AG20443 (cell line): ENCODE measurements around the gene UBE3B.
"Not testable (repeated sequence)": the region's sequence is repeated elsewhere in the genome, so short reads cannot be mapped to it uniquely, and the experiment has no call there.

Experiments
- DNase-seq: peaks from one replicate; pipeline ENCODE4 v3.0.0; 2012; ENCODE audit warnings: low spot score, mixed read lengths

UBE3B gene, protein sequence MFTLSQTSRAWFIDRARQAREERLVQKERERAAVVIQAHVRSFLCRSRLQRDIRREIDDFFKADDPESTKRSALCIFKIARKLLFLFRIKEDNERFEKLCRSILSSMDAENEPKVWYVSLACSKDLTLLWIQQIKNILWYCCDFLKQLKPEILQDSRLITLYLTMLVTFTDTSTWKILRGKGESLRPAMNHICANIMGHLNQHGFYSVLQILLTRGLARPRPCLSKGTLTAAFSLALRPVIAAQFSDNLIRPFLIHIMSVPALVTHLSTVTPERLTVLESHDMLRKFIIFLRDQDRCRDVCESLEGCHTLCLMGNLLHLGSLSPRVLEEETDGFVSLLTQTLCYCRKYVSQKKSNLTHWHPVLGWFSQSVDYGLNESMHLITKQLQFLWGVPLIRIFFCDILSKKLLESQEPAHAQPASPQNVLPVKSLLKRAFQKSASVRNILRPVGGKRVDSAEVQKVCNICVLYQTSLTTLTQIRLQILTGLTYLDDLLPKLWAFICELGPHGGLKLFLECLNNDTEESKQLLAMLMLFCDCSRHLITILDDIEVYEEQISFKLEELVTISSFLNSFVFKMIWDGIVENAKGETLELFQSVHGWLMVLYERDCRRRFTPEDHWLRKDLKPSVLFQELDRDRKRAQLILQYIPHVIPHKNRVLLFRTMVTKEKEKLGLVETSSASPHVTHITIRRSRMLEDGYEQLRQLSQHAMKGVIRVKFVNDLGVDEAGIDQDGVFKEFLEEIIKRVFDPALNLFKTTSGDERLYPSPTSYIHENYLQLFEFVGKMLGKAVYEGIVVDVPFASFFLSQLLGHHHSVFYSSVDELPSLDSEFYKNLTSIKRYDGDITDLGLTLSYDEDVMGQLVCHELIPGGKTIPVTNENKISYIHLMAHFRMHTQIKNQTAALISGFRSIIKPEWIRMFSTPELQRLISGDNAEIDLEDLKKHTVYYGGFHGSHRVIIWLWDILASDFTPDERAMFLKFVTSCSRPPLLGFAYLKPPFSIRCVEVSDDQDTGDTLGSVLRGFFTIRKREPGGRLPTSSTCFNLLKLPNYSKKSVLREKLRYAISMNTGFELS

DNA sequence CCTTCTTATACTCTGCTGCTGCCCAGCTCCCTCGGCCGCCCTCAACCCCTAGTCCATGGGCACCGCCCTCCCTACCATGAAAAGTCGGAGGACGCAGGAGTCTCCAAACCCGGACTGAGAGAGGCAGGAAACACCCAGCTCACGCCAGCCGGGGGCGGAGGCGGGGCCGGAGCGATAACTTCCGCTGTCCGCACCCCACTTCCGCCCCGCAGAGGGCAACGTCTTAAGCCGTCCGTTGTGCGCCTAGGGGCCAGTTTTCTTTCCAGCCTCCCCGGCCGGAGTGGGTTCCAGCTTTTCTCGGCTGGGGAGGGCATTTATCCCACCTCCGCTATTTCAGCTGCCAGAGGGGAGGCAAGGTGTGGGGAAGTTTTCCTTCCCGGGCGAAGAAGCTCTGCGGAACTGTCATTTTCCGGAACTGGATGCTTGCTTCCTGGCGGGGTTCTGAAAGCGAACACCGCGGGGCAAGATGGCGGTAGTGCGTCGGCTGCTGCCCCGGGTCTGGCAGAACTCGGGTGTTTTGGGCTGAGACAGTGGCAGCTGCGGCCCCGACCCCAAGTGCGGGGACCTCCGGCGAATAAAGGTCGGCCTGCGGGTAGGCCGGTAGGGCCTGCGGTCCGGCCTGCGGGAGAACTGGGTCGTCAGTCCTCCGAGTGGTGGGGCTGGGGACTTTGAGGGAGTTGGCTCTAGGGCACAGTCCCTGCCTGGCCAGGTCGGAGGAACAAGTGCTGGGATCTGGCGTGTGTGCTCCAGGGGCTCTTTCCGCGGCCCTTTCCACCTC lies at the start of gene UBE3B, which contains the start of gene KCTD10:
TSS of gene UBE3B (plus strand) at position 450 of the 778 bp plus-strand sequence. CDS start 5,918 bp downstream, outside the sequence.
TSS of gene KCTD10 (minus strand) at position 116 of the 778 bp plus-strand sequence. CDS start at position 78, 38 bp downstream.
- DNase-seq, result peak; percentile 97

- DNase-seq, result peak; percentile 91
These were observed 49.3 kb upstream of the UBE3B start for GRCh38 chr12:109428037-109428629.

- DNase-seq, result not testable (repeated sequence)
These were observed 48.6 kb upstream of the UBE3B start for GRCh38 chr12:109428804-109429203.

DNA sequence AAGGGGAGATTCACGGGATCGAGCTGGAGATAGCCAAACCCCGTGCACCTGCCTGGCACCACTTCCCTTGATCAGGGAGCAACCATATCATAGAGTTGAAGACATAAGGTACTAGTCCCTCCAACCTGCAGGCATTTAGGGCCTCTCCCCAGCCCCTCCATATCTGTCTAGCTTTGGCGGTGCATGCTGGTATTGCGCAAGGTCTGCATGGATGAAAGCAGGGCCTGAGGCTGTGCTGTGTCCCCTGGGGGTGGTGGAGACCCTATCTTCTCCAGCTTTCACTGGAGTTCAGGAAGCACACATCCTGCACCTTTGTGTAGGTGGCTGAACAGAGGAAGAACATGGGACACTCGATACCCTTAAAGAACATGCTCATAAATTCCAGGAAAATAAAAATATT lies 47.2 kb upstream of the UBE3B start:
- DNase-seq, result no peak

DNA sequence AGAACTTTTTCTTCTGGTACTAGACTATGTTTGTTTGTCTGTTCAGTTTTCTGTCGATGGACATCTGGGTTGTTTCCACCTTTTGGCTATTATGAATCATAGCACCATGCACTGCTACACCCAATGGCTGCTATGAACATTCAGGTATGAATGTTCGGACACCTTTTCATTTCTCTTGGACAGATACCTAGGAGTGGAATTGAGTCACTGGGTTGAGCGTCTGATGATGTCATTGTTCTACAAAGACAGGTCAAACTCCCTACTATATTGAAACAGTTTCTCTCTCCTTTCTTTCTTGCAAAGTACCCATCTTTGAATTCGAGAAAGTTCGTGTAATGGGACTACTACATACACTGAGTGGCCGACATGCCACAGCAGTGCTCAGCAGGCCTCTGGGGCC lies 45.0 kb upstream of the UBE3B start:
- DNase-seq, result no peak

DNA sequence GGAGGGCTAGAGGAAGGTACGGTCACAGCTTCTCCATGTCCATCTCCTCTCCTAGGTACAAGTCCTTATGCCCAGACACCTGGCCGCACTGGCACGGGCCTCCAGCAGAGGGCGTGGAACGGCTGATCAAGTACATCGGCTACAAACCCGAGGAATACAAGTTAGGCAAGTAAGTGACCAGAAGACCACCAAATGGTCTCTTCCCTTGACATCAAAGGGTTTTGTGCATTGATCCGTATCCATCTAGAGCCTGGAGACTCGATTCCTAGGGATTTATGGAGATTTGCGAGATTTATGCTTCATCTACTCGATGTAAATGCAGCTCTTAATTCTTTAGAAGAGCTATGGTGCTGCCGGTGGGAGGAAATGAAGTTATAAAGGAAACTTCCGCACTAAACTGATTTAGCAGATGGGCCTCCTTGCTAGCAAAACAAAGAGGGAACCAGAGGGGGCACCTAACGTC lies 44.6 kb upstream of the UBE3B start:
- peak; percentile 61 for DNase-seq

- no peak for DNase-seq
These were observed 43.8 kb upstream of the UBE3B start for GRCh38 chr12:109433618-109434017.

DNA sequence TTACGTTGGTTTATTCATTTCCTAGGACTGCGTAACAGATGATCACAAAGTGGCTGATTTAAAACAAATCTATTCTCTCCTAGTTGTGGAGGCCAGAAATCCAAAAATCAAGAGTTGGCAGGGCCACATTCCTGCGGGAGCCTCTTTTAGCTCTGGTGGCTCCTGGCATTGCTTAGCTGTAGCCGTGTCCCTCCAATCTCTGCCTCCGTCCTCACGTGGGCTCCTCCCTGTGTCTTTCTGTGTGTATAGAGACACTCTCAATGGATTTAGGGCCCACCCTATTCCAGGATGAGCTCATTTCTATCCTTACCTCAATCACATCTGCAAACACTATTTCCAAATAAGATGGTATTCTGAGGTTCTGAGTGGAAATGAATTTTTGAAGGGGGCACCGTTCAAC lies 42.9 kb upstream of the UBE3B start:
- peak; percentile 35 for DNase-seq

DNA sequence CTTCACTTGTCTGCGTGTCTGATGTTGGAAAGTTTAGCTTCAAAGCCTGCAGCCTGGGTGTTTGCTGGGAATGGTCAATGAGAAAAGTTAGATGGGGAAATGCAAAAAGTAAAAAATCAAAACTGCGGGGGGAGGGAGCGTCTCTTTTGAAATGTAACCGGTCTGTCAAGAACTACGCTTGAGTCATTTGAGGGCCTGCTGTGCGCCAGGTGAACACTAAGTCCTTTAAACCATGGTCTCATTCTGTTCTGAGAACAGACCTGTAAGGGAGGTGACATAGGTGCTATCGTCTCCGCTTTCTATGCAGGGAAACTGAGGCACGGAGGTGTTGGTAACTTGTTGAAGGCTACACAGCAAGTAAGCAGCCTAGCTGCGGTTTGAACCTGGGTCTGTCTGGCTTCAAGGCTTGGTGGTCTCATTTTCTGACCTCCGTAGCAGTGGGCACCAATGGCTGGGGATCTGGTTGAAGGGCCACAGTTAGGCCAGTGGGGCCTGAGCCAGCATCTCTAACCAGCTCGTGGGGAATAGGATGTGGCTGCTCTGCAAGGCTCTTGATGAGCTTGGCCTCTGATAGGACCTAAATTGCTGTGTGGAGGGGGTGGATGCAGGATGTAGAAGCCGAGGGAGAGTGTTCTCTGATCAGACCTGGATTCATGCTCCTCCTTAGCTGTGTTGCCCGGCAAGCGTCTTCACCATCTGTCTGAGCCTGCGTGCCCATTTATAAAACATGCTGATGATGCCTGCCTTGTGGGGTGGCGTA lies 41.8 kb upstream of the UBE3B start:
- no peak for DNase-seq

DNA sequence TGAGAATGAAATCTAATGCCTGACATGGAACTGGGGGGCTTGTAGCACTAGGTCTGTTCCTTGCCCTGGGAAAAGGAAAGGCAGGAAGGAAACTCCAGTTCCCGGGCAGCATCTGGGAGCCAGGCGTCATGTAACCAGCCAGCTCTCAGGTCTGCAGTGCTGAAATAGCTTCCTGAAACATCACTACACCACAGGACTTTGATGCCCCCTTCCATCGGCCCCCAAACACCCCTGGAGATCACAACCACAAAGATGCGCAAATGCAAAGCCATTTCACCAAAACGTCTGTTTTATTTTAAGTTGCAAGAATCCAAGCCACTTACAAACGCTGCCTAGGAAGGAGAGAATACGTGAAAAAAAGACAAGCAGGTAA lies 41.3 kb upstream of the UBE3B start:
- DNase-seq, result no peak

- no peak for DNase-seq
These were observed 38.3 kb upstream of the UBE3B start for GRCh38 chr12:109439181-109439580.

DNA sequence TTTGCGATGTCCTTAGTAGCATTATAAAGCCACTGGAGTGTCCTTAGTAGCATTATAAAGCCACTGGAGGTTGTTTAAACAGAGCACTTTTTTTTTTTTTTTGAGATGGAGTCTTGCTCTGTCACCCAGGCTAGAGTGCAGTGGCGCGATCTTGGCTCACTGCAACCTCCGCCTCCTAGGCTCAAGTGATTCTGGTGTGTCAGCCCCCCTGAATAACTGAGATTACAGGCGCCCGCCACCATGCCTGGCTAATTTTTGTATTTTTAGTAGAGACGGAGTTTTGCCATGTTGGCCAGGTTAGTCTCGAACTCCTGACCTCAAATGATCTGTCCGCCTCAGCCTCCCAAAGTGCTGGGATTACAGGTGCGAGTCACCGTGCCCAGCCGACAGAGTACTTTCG lies 37.5 kb upstream of the UBE3B start:
- not testable (repeated sequence) for DNase-seq

DNA sequence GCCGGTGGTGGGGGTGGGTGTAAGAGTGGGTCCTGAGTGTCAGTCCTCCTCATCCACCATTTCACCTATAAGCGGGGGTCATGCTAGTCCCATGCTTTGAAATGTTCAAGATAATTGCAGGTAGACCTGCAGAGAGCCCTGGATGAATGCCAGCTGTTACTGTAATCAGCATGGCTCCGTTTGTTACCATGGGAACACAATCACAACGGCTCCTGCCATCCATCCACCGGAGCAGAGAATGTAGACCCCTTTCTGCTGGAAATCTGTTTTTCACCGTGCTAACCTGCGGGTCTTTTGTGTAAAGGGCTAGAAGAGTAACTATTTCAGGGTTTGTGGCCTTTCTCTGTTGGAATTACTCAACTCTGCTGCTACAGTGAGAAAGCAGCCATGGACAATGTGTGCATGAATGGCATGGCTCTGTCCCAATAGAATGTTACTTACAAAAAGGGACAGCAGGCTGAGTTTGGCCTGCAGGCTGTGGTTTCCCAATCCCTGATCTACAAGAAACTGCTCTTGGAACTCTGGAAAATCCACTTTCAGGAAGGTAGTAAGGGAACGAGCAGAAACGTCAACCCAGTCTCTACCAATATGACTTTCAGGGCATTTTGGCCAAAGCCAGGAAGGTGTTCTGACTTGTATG lies 36.5 kb upstream of the UBE3B start:
- DNase-seq, result no peak

DNA sequence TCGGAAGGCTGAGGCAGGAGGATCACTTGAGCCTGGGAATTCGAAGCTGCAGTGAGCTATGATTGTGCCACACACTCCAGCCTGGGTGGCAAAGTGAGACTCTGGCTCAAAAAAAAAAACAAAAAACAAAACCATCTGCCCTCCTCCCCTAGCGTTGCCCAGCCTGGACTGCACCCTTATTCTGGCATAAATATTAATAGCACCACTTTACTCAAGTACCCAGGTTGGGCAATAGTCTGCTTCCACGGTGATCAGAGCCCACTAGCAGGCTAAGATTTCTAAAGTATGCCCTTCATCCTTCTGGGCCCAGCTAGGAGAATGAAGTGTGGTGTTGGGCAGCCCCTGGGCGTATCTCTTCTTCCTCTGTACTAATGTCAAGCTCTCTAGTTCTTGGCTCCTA lies 33.6 kb upstream of the UBE3B start:
- no peak for DNase-seq

GRCh38 chr12:109444259-109444658 lies 33.2 kb upstream of the UBE3B start:
- no peak for DNase-seq

DNA sequence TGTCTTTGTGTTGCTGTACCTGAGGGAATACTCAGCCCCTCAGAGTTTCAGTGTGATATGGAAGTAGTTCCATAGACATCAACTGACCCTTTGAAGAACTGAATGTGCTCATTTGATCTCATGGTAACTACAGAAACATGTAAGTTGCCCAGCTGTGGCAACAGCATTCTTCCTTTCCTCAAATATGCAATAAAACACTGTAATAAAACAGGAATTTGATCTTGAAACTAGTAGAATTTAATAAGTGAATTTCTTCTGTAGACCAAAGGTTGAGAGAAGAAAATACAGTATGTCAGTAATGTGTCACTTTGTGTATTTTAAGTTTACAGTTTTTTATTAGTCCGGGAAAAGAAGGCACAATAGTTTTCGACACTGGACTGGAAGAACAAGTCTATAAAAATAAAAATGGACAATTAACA lies 32.2 kb upstream of the UBE3B start:
- DNase-seq, result peak; percentile 54

DNA sequence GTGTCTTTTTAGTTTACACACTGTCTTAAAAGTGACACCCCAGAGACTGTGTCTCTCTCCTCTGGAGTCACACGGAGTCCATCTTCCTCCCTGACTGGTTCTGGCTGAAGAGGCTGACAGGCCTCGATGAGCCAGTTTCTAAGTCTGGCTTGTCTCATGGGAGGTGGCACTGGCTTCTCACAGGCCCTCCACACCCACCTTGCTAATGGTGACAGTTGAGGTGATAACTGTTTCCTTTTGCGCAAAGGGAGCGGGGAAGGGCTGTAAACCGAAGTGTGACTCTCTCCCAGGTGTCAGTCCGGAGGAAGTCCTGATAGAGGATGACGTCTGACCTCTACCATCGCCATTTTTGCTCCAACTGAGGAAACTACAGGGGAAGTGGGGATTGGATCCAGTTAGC lies 30.6 kb upstream of the UBE3B start:
- no peak for DNase-seq

- DNase-seq, result no peak
These were observed 30.0 kb upstream of the UBE3B start for GRCh38 chr12:109447482-109447881.

- no peak for DNase-seq
These were observed 29.2 kb upstream of the UBE3B start for GRCh38 chr12:109448272-109448671.
